HUES64 (cell line): ENCODE data around the gene MVB12B.

Experiments
- H3K27ac ChIP-seq: 2 replicates; pipeline ENCODE4 v1.7.0; 2013; ENCODE audit warnings: low read depth, low read length, inconsistent platforms
- H3K27me3 ChIP-seq: 2 replicates; pipeline ENCODE4 v1.6.1; 2013; ENCODE audit warnings: mild to moderate bottlenecking, low read length; ENCODE audit not compliant: insufficient read depth
- H3K36me3 ChIP-seq: 2 replicates; pipeline ENCODE4 v1.6.1; 2013; ENCODE audit warnings: mild to moderate bottlenecking, low read length; ENCODE audit not compliant: insufficient read depth
- H3K4me1 ChIP-seq: 2 replicates; pipeline ENCODE4 v1.6.1; 2013; ENCODE audit warnings: mild to moderate bottlenecking, low read length, moderate library complexity; ENCODE audit not compliant: insufficient read depth
- H3K4me3 ChIP-seq: 2 replicates; pipeline ENCODE4 v1.5.1; 2013; ENCODE audit warnings: mild to moderate bottlenecking, low read length, moderate library complexity
- H3K9ac ChIP-seq: 2 replicates; pipeline ENCODE4 v1.6.1; 2013; ENCODE audit warnings: mild to moderate bottlenecking, low read depth, low read length
- H3K9me3 ChIP-seq: 2 replicates; pipeline ENCODE4 v1.6.1; 2013; ENCODE audit warnings: low read depth, low read length; ENCODE audit not compliant: insufficient read depth
- WGBS: fragments of 150-250, 120-280 bp; methylation state at CpG from one replicate; pipeline ENCODE4 v1.1.7; 2013; ENCODE audit warnings: missing lambda C conversion rate; 5-methylcytosine and 5-hydroxymethylcytosine counted together

The MVB12B gene

GRCh38 chr9:126498331-126498730, 171.7 kb downstream of the MVB12B start:
- Histone ChIP-seq H3K9ac (no peak overlapping the region), H3K27me3 (peaks cover 16% of the 10 kb centered on the region), H3K36me3 (no peaks in the 10 kb centered on the region), H3K4me3 (no peak overlapping the region), H3K27ac (no peak overlapping the region), H3K4me1 (no peaks in the 10 kb centered on the region; the same call in 1 of the 2 replicates), H3K9me3 (no peaks in the 10 kb centered on the region)
- 92% methylated on average over 8 of the region's 8 CpGs for WGBS

GRCh38 chr9:126499005-126499910, 172.6 kb downstream of the MVB12B start:
- Histone ChIP-seq H3K27me3 (peaks cover 16% of the 10 kb centered on the region), H3K36me3 (no peaks in the 10 kb centered on the region), H3K4me3 (peak overlapping the region; percentile 64), H3K9ac (no peak overlapping the region), H3K9me3 (no peaks in the 10 kb centered on the region), H3K4me1 (no peaks in the 10 kb centered on the region; the same call in 1 of the 2 replicates), H3K27ac (no peak overlapping the region)
- 6% methylated on average over 46 of the region's 46 CpGs for WGBS

- WGBS, result 5% methylated on average over 20 of the region's 20 CpGs
- Histone ChIP-seq H3K27ac (no peak overlapping the region), H3K4me3 (peak overlapping the region; percentile 64), H3K27me3 (peaks cover 16% of the 10 kb centered on the region), H3K4me1 (no peaks in the 10 kb centered on the region; the same call in 1 of the 2 replicates), H3K9me3 (no peaks in the 10 kb centered on the region), H3K9ac (no peak overlapping the region), H3K36me3 (no peaks in the 10 kb centered on the region)
Observed at GRCh38 chr9:126499911-126500599, 173.4 kb downstream of the MVB12B start.

- 10% methylated on average over 37 of the region's 37 CpGs for WGBS
- H3K9ac ChIP-seq, result no peak overlapping the region
- peaks cover 16% of the 10 kb centered on the region for H3K27me3 ChIP-seq
- peak overlapping the region; percentile 64 for H3K4me3 ChIP-seq
- H3K4me1 ChIP-seq, result no peaks in the 10 kb centered on the region; the same call in 1 of the 2 replicates
- H3K36me3 ChIP-seq, result no peaks in the 10 kb centered on the region
- H3K27ac ChIP-seq, result no peak overlapping the region
- no peaks in the 10 kb centered on the region for H3K9me3 ChIP-seq
Observed at GRCh38 chr9:126500600-126501382, 174.2 kb downstream of the MVB12B start.

- Histone ChIP-seq H3K9ac (no peak overlapping the region), H3K27ac (no peak overlapping the region), H3K4me1 (no peaks in the 10 kb centered on the region; the same call in 1 of the 2 replicates), H3K36me3 (no peaks in the 10 kb centered on the region), H3K9me3 (no peaks in the 10 kb centered on the region), H3K27me3 (peaks cover 16% of the 10 kb centered on the region), H3K4me3 (no peak overlapping the region)
- 92% methylated on average over 22 of the region's 22 CpGs for WGBS
Observed at GRCh38 chr9:126501383-126502331, 175.0 kb downstream of the MVB12B start.

- Histone ChIP-seq H3K4me1 (no peaks in the 10 kb centered on the region; the same call in 1 of the 2 replicates), H3K9me3 (no peaks in the 10 kb centered on the region), H3K36me3 (no peaks in the 10 kb centered on the region), H3K4me3 (no peak overlapping the region), H3K27ac (no peak overlapping the region), H3K9ac (no peak overlapping the region), H3K27me3 (peaks cover 16% of the 10 kb centered on the region)
- WGBS, result 68% methylated on average over 34 of the region's 34 CpGs
Observed at GRCh38 chr9:126502417-126503332, 176.0 kb downstream of the MVB12B start.

GRCh38 chr9:126503333-126504085, 176.9 kb downstream of the MVB12B start:
- Histone ChIP-seq H3K9ac (no peak overlapping the region), H3K4me1 (no peaks in the 10 kb centered on the region; the same call in 1 of the 2 replicates), H3K27ac (no peak overlapping the region), H3K27me3 (peaks cover 16% of the 10 kb centered on the region), H3K4me3 (no peak overlapping the region), H3K9me3 (no peaks in the 10 kb centered on the region), H3K36me3 (no peaks in the 10 kb centered on the region)
- WGBS, result 83% methylated on average over 28 of the region's 28 CpGs

GRCh38 chr9:126504086-126504976, 177.7 kb downstream of the MVB12B start:
- Histone ChIP-seq H3K27me3 (peaks cover 15% of the 10 kb centered on the region), H3K9ac (no peak overlapping the region), H3K36me3 (no peaks in the 10 kb centered on the region), H3K4me1 (no peaks in the 10 kb centered on the region; the same call in 1 of the 2 replicates), H3K9me3 (no peaks in the 10 kb centered on the region), H3K4me3 (no peak overlapping the region), H3K27ac (no peak overlapping the region)
- 95% methylated on average over 31 of the region's 31 CpGs for WGBS
